HG02642 (cell line): Measurements from ENCODE around the gene CCR6.
"Not testable (repeated sequence)": the region's sequence is repeated elsewhere in the genome, so short reads cannot be mapped to it uniquely, and the experiment has no call there.

Source experiments
- ATAC-seq: cut with Tn5 transposase; IDR thresholded peaks from one replicate; pipeline ENCODE4 v1.9.1; 2021; ENCODE audit warnings: mild to moderate bottlenecking; ENCODE audit not compliant: unreplicated experiment, poor library complexity

The CCR6 gene

DNA sequence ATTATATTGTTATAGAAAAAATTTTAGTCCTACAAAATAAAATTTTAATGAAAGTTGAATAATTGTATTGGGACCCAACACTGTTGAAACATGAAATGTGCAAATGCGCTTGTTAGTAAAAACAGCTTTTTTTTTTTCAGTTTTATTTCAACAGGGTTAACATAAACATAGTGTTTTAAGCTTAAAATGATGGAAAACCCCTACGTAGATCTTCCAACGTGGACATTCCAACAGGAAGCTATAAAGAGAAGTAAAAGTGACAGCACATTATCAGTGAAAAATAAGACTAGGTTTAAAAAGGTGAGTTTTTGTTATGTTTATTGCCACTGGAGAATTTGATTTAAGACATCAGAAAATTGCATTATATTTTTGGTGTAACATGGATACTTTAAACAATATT, 41.4 kb downstream of the CCR6 start:
- ATAC-seq, result no peak

DNA sequence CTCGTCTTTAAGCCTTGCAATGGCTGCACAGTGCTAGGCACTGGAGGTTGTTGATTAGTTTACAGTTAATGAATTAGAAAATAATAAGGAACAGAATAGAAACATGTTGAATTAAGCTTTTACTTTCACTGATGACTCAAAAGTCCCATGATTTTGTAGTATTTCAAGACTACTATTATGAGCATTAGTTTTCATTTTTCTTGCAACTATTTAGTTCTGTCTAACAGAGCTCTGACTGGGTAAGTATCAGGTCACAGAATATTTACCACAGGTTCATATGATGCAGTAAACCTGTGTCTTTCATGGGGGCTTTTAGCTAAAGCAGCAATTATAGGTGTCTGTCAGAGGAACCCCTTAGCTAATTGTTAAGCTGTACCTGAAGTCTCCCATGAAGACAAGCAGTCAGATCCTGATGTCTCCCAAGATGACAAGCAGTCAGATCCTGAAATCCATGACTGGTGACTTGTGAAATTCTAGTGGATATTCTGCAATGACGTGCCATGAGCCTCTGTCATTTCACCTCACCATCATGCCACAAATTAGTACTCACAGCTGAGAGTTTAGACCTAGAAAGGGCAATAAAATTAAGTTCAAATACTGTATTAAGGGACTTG, 43.1 kb downstream of the CCR6 start:
- ATAC-seq, result no peak

DNA sequence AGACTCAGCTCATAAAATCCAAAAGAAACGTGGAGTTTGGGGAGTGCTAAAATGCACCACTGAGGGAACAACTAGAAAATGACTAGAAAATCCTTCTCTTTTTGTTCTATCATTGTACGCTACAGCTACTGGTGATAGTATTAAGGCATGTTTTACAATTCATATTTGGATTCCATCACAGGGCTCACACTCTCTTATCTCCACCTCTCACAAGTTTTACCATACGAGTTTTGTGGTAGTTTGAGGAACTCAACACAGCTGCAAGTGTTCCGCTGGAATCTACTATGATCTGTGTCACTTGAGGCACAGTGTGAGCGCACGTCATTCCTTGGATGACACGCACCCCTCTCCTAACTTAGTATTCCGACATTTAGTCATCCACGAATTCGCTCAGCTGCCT, 44.8 kb downstream of the CCR6 start:
- ATAC-seq, result not testable (repeated sequence)

DNA sequence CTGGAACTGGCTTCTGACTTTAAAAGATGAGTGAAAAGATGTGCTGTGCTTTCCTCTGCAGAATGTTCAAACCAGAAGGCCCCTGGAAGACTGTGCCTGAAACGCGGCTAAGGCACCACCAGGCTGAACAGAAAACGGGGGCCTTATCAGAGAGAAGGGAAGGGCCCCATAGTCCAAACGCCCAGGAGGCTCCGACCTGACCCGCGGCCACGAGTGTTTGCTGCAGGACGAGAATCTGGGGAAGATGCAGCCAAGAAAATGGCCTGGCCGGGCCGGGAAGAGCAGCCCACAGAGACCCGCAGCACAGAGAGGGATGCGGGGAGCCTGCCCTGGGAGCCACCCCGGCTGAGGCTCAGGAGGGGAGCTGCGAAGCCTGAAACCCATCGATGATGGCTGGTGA, 45.4 kb downstream of the CCR6 start:
- not testable (repeated sequence) for ATAC-seq

DNA sequence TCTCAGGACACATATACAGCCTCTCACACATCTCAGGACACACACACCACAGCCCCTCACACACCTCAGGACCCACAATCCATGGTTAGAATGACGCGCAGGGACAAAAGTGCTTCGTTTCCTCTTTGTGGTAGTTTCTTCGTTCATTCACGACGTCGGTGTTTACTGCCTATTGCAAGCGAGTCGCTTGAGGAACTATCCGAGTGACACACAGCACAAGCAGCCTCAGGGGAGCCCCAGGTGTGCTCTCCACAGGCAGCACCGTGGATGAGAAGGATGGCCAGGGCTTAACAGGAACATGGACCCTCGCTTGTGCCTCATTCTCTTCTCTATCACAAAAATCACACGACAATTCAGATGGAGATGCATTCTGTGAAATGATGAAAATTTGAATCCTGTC, 47.0 kb downstream of the CCR6 start:
- ATAC-seq, result not testable (repeated sequence)

DNA sequence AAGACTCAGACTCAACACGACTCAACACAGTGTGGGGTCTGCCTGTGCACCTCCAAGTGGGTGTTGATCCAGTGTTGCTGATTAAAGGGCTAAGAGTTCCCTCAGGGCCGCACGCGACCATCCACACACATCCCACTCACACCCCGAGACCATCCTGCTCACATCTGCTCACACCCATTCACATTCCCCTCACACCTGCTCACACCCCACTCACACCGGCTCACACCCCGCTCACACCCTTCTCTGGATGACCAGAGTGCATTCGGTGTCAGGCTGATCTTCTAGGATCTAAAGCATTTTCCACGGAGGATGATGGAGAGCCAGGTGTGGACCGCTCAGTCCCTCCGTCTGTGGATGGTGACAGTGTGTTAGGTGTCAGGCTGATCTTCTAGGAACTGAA, 48.4 kb downstream of the CCR6 start:
- not testable (repeated sequence) for ATAC-seq

DNA sequence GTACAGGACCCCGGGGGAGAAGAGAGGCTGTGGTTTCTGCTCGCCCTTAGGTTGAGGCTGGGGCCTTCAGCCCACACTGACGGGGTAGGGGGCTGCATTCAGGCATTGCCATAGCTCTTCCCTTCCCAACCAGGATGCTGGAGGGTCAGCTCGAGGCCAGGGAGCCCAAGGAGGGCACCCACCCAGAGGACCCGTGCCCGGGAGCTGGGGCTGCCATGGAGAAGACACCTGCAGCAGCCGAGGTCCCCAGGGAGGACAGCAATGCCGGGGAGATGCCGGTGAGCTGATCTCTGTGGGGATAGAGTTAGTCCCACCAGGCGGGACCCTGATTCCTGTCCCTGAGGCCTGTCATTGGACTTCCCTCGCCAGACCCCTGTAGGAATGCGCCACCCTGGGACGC, 49.1 kb downstream of the CCR6 start:
- not testable (repeated sequence) for ATAC-seq

DNA sequence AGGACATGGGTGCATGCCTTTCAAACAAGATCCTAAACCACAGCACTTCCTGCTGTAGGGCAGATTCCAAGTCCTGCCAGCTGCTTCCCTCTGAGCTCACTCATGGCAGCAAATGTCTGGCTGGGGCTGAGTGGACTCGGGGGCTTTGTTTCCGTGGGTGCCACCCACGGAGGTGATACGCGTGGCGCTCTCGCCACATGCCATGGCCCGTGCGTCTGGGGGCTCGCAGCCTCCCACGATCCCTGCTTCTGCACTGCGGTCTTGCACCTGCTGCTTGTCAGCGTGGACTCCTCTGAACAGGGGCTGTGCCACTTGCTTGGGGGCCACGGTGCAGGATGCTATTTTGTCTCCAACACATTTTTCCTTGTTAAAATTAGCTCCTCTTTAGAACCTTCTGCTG, 54.4 kb downstream of the CCR6 start:
- ATAC-seq, result not testable (repeated sequence)

DNA sequence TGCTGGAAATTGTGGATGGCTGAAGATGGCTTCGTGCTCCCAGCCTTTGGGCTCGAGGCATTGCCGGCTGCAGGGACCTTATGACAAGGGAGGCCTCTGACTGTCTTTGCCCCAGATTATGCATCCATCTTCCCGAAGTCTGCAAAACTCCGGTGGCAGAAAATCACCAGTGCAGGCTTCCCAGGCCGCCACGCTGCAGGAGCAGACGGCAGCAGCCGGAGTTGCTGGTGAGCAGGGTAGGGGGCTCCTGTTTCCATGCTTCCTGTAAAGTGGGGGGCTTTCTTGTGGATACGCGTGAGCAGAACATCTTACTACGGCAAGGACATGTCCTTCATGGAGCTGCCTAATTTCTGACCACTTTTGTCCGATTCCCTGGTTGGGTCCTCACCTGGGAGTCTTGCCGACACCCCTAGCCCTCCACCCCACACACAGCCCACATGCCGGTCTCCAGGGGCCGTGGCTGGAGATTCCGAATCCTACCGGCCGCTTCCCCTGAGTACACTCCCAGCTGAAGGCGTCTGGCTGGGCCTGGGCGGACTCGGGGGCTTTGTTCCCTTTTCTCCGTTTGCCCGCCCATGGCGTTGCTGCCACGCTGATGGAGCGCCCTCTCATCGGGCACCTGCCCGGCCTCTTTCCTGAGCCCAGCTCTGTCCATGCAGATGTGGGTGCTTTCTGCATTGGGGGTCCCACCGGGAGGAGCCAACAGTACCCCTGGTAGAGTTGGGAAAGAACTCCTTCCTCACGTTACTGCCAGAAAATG, 56.2 kb downstream of the CCR6 start:
- not testable (repeated sequence) for ATAC-seq

DNA sequence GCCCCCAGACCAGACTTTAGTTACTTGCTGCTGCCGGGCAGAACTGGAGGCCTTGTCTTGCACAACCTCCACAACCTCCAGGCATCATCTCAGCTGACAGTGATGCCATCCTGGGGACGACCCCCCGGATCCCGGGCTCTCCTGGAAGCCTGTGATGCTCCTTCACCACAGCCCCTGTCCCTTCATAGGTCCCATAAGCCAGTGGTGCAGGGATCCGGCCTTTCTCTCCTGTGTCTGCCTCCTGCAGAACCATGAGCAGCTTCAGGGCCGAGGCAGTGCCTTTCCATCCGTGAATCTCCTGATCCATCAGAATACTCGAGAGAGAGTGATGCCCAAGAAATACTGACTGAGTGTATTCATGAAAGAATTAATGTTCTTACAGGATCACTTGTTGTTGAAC, 57.2 kb downstream of the CCR6 start:
- ATAC-seq, result not testable (repeated sequence)

DNA sequence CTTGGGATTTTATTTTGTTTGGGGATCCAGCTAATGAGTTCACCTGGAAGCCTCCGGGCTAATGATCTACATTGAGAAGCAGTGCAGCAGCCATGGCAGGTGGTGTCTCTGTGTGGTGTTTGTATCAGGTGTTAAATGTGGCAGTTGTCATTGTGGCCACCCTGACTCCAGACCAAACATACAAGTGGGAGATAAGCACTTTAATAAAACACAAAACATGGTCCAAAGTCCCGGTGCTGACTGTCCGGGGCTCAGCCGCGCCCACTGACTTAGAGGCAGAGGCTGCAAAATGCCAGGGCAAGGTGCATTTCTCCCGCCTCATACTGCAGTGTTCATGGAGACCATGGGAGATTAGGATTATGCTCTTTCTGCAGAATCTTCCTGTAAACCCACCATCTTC, 58.5 kb downstream of the CCR6 start:
- not testable (repeated sequence) for ATAC-seq

DNA sequence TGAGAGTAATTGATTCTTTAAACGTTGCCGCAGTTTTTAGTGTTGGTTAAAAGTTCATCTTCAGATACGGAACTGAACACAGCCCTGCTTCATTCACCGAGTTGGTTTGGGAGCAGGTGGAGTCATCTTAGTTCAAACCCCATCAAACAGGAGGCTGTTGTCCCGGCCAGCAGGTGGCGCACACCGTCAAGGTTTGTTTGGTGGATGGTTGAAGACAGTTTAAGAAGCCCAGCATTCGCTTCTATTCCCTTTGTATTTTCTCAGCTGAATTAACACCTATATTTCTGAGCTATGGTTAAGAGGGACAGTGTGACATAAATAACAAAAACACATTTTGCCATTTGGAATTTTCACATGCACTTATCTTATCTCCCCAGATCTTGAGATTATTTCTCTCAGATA, 60.0 kb downstream of the CCR6 start:
- ATAC-seq, result peak; percentile 77

DNA sequence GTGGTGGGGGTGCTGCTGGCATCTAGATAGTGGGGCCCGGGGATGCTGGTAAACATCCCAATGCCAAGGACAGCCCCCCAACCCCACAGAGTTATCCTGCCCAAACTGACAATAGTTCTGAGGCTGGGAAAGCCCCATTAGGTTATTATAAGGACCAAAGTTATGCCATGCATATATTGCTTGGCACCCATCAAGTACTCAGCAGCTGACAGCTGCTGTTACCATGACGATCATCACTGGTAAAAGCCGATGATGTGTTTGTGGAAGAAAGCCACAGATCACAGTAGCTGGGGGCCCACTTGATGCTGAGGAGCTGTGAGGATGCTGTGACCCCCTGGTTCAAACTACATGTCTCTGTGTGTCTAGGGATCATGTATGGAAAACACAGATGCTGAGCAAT, 62.2 kb downstream of the CCR6 start:
- ATAC-seq, result not testable (repeated sequence)

DNA sequence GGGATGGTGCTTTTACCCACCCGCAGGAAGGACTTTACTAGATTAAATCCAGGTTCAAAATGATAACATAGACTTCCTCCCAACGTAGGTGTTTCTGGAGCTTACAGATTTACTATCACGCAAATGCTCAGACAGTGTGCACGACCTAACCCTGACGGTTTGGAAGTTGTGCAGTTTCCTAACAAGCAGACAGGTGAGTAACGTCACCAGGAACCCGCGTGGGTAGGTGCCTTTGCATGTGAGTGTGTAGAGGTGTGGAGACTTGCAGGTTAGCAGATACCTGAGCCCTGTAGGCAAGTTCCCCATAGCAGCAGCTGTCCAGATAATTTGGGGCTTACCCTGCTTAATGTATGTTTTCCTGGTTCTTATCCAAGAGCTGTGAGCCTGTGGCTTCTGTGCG, 64.4 kb downstream of the CCR6 start:
- ATAC-seq, result not testable (repeated sequence)
